ENCODE results near the gene HEXD. TPM values are rescaled to one million over a fixed set of nuclear protein-coding genes. Genes with fewer than 3 reads are reported as not detected.

HEXD gene
- total and polyA plus RNA-seq, 2 donors (not counting 3 experiments of a cell fraction or from before 2014, with no cell fraction given) = 12.9 to 18.6 TPM

DNA sequence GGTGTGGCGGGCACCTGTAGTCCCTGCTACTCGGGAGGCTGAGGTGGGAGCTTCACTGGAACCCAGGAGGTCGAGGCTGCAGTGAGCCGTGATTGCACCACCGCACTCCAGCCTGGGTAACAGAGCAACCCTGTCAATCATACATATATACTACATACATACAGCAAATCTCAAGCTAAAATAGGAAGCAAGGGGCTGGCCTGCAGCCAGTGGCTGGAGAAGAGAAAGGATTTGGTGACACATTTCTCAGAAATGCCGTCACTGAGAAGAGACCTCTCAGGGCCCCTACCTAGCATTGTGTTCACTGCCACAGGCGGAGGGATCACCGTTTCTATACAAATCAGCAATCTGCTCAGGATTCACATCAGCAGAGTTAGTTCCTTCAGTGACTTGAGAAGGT lies 57.3 kb downstream of the HEXD start:
- H3K27ac ChIP-seq (ENCODE audit: insufficient read depth, low read depth, low read length) = no peak overlapping the region
- FAIRE-seq (peak; percentile 75), DNase-seq (ENCODE audit: low read depth, low spot score) (no peak)
- H3K36me3 ChIP-seq (ENCODE audit: control insufficient read depth in 2 of 2, extremely low read depth in 1 of 2, insufficient read depth in 2 of 2, low read length in 2 of 2) = peaks cover 8 to 32% of the 10 kb centered on the region in 2 experiments
- intact Hi-C loops (cut with micrococcal nuclease) = no loop called here
- H3K27me3 ChIP-seq (ENCODE audit: control insufficient read depth in 2 of 2, insufficient read depth in 2 of 2, low read length in 2 of 2) = no peaks in the 10 kb centered on the region
- CTCF ChIA-PET = no interaction called here
- no peaks in the 10 kb centered on the region for H3K9me1 ChIP-seq (replicated peaks; ENCODE audit: control insufficient read depth, extremely low read depth, insufficient read depth, low read length)
- BruUV-seq (replicated peaks) = no TSS peak
- no peak overlapping the region for H3K4me2 ChIP-seq (ENCODE audit: insufficient read depth, low read length)
- H2AFZ ChIP-seq (ENCODE audit: low read depth, low read length) = no peak overlapping the region
- H3K9me3 ChIP-seq (replicated peaks; ENCODE audit: control insufficient read depth, insufficient read depth, low read length) = no peaks in the 10 kb centered on the region
- peaks cover 5% of the 10 kb centered on the region for H3K4me1 ChIP-seq (ENCODE audit: control insufficient read depth, extremely low read depth, insufficient read depth, low read length)
- POLR2A ChIA-PET = no interaction called here
- no peak overlapping the region for H3K9ac ChIP-seq (replicated peaks; ENCODE audit: extremely low read depth, insufficient read depth, low read length)
- no peaks in the 10 kb centered on the region for H3K79me2 ChIP-seq (ENCODE audit: control insufficient read depth, insufficient read depth, low read length)
- H3K4me3 ChIP-seq (replicated peaks in 1 of 3; ENCODE audit: insufficient read depth in 1 of 3, low read depth in 1 of 3, low read length in 3 of 3) = no peak overlapping the region
- no peaks in the 10 kb centered on the region for H4K20me1 ChIP-seq (replicated peaks; ENCODE audit: control insufficient read depth, extremely low read depth, insufficient read depth, low read length)
- TF ChIP-seq GATA2 (IDR thresholded peaks at IDR 0.05; ENCODE audit: insufficient read depth, insufficient read length, low read depth, low read length) (no peak), JUN (IDR thresholded peaks at IDR 0.05; ENCODE audit: borderline replicate concordance, insufficient read depth, insufficient read length, low read depth) (no peak)
- dilution Hi-C loops (cut with MboI; ENCODE audit: extremely low pct_ligation_motif_present, low sequenced_read_pairs) = no loop called here

DNA sequence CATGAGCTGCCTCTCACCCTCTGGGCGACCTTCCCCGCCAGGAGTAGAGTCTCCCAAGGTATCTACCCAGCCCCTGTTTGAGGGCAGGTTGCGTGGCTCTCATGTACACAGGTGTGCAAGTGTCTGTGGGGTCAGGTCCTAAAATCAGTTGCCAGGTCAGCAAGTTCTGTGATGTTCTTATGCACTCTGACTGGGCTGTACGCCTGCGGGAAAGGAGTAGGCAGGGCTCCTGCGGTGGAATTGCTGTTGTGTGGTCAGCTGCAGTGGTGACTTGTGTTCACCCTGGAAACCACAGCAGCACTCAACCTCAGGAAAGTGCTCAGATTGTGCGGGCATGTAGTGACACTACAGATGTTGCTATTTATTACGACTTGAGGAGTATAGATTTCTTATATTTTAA lies 59.8 kb downstream of the HEXD start:
- TF ChIP-seq JUN (IDR thresholded peaks at IDR 0.05; ENCODE audit: borderline replicate concordance, insufficient read depth, insufficient read length, low read depth) (no peak), GATA2 (IDR thresholded peaks at IDR 0.05; ENCODE audit: insufficient read depth, insufficient read length, low read depth, low read length) (no peak), FOS (IDR thresholded peaks at IDR 0.05; ENCODE audit: borderline replicate concordance, insufficient read depth, low read length) (no peak), MYC (IDR thresholded peaks at IDR 0.05; ENCODE audit: low read depth, low read length) (no peak), POLR2A (IDR thresholded peaks at IDR 0.05; ENCODE audit: low read depth, low read length) (no peak), POLR2AphosphoS5 (IDR thresholded peaks at IDR 0.05; ENCODE audit: insufficient read depth, low read depth, low read length) (no peak), EZH2 (IDR thresholded peaks at IDR 0.05; ENCODE audit: borderline replicate concordance, low read depth, low read length, severe bottlenecking) (no peak)
- TF ChIP-seq, protein P1, sequence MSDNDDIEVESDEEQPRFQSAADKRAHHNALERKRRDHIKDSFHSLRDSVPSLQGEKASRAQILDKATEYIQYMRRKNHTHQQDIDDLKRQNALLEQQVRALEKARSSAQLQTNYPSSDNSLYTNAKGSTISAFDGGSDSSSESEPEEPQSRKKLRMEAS (IDR thresholded peaks at IDR 0.05; ENCODE audit: insufficient read depth, insufficient read length) = no peak
- TF ChIP-seq, protein P2, sequence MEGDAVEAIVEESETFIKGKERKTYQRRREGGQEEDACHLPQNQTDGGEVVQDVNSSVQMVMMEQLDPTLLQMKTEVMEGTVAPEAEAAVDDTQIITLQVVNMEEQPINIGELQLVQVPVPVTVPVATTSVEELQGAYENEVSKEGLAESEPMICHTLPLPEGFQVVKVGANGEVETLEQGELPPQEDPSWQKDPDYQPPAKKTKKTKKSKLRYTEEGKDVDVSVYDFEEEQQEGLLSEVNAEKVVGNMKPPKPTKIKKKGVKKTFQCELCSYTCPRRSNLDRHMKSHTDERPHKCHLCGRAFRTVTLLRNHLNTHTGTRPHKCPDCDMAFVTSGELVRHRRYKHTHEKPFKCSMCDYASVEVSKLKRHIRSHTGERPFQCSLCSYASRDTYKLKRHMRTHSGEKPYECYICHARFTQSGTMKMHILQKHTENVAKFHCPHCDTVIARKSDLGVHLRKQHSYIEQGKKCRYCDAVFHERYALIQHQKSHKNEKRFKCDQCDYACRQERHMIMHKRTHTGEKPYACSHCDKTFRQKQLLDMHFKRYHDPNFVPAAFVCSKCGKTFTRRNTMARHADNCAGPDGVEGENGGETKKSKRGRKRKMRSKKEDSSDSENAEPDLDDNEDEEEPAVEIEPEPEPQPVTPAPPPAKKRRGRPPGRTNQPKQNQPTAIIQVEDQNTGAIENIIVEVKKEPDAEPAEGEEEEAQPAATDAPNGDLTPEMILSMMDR (IDR thresholded peaks at IDR 0.05; ENCODE audit: extremely low read depth in 1 of 2, insufficient read depth in 1 of 2, low read depth in 1 of 2, low read length in 2 of 2) = no peak
- Histone ChIP-seq H3K4me3 (replicated peaks in 1 of 3; ENCODE audit: insufficient read depth in 1 of 3, low read depth in 1 of 3, low read length in 3 of 3) (no peak overlapping the region), H3K4me1 (ENCODE audit: control insufficient read depth, extremely low read depth, insufficient read depth, low read length) (peaks cover 5% of the 10 kb centered on the region), H3K79me2 (ENCODE audit: control insufficient read depth, insufficient read depth, low read length) (no peaks in the 10 kb centered on the region), H2AFZ (ENCODE audit: low read depth, low read length) (no peak overlapping the region), H3K9ac (replicated peaks; ENCODE audit: extremely low read depth, insufficient read depth, low read length) (no peak overlapping the region), H3K27me3 (ENCODE audit: control insufficient read depth in 2 of 2, insufficient read depth in 2 of 2, low read length in 2 of 2) (no peaks in the 10 kb centered on the region), H3K36me3 (ENCODE audit: control insufficient read depth in 2 of 2, extremely low read depth in 1 of 2, insufficient read depth in 2 of 2, low read length in 2 of 2) (peaks cover 8 to 36% of the 10 kb centered on the region in 2 experiments), H3K27ac (ENCODE audit: insufficient read depth, low read depth, low read length) (no peak overlapping the region), H3K4me2 (ENCODE audit: insufficient read depth, low read length) (no peak overlapping the region), H3K9me3 (replicated peaks; ENCODE audit: control insufficient read depth, insufficient read depth, low read length) (no peaks in the 10 kb centered on the region), H3K9me1 (replicated peaks; ENCODE audit: control insufficient read depth, extremely low read depth, insufficient read depth, low read length) (no peaks in the 10 kb centered on the region), H4K20me1 (replicated peaks; ENCODE audit: control insufficient read depth, extremely low read depth, insufficient read depth, low read length) (no peaks in the 10 kb centered on the region)
- intact Hi-C loops (cut with micrococcal nuclease) = no loop called here
- DNase-seq (ENCODE audit: low read depth, low spot score) (no peak), FAIRE-seq (no peak)
- POLR2A ChIA-PET = no interaction called here
- CTCF ChIA-PET = interaction anchor here (1.3 kb wide), 1 partner anchor 16 kb away, joined by 3 read pairs; no protein-coding TSS in a partner anchor
- no TSS peak for BruUV-seq (replicated peaks)
- dilution Hi-C loops (cut with MboI; ENCODE audit: extremely low pct_ligation_motif_present, low sequenced_read_pairs) = no loop called here

All from endothelial cell of umbilical vein (primary cell).